Measurements from ENCODE around the gene HELZ. TPM values are rescaled to one million over a fixed set of nuclear protein-coding genes. Genes with fewer than 3 reads are reported as not detected.

The HELZ gene
- total and polyA plus RNA-seq, 2 donors (not counting 1 experiment from before 2014, with no cell fraction given) = 10.4 to 97.8 TPM

GRCh38 chr17:67032985-67033384 is 212.0 kb downstream of the HELZ start:
- H3K4me2 ChIP-seq (replicated peaks; ENCODE audit: low read depth, low read length, poor library complexity, severe bottlenecking) = no peak overlapping the region
- CTCF ChIA-PET = no interaction called here
- Mint-ChIP-seq H3K27me3 (peaks cover 11% of the 10 kb centered on the region), H3K4me1 (no peaks in the 10 kb centered on the region), H3K27ac (no peak overlapping the region), H3K4me3 (no peak overlapping the region), H3K9me3 (ENCODE audit: insufficient read depth) (no peaks in the 10 kb centered on the region)
- no peaks in the 10 kb centered on the region for H3K79me2 ChIP-seq (ENCODE audit: control insufficient read depth, insufficient read depth, low read length)
- H3K27ac ChIP-seq (ENCODE audit: low read length in 2 of 2) = no peak overlapping the region
- H2AFZ ChIP-seq (ENCODE audit: insufficient read depth, low read depth, low read length, poor library complexity, severe bottlenecking) = no peak overlapping the region
- no peak for ATAC-seq (ENCODE audit: low read depth)
- no peaks in the 10 kb centered on the region for H3K9me3 ChIP-seq (ENCODE audit: control extremely low read depth in 1 of 3, control insufficient read depth in 2 of 3, insufficient read depth in 1 of 3, low read length in 2 of 3)
- POLR2A ChIA-PET = no interaction called here
- no peaks in the 10 kb centered on the region for H3K4me1 ChIP-seq (ENCODE audit: control insufficient read depth in 2 of 2, insufficient read depth in 2 of 2, low read length in 2 of 2)
- no peaks in the 10 kb centered on the region for H3K36me3 ChIP-seq (replicated peaks in 1 of 2; ENCODE audit: control extremely low read depth in 1 of 2, control insufficient read depth in 1 of 2, extremely low read depth in 1 of 2, insufficient read depth in 2 of 2, low read length in 1 of 2)
- H3K9ac ChIP-seq (ENCODE audit: low read length) = no peak overlapping the region
- TF ChIP-seq CTCF (IDR thresholded peaks at IDR 0.05) (no peak), EZH2 (IDR thresholded peaks at IDR 0.05; ENCODE audit: borderline replicate concordance, insufficient read depth, low read depth, low read length, poor library complexity, severe bottlenecking) (no peak)
- intact Hi-C loops (cut with micrococcal nuclease) = no loop called here
- no peaks in the 10 kb centered on the region for H4K20me1 ChIP-seq (ENCODE audit: control insufficient read depth, insufficient read depth, low read length, poor library complexity, severe bottlenecking)
- no peaks in the 10 kb centered on the region for H3K27me3 ChIP-seq (replicated peaks in 1 of 4; ENCODE audit: control extremely low read depth in 1 of 4, control insufficient read depth in 3 of 4, insufficient read depth in 4 of 4, low read length in 3 of 4)
- no CpG with 5 or more reads among the region's 13 CpGs for WGBS (ENCODE audit: insufficient coverage)
- no peak overlapping the region for H3K4me3 ChIP-seq (ENCODE audit: control extremely low read depth in 1 of 5, extremely low read depth in 1 of 5, insufficient read depth in 1 of 5, low read depth in 2 of 5, low read length in 4 of 5)
- no peak for DNase-seq

- Histone ChIP-seq H3K4me3 (ENCODE audit: control extremely low read depth in 1 of 5, extremely low read depth in 1 of 5, insufficient read depth in 1 of 5, low read depth in 2 of 5, low read length in 4 of 5) (no peak overlapping the region), H2AFZ (ENCODE audit: insufficient read depth, low read depth, low read length, poor library complexity, severe bottlenecking) (no peak overlapping the region), H3K9me3 (ENCODE audit: control extremely low read depth in 1 of 3, control insufficient read depth in 2 of 3, insufficient read depth in 1 of 3, low read length in 2 of 3) (no peaks in the 10 kb centered on the region), H3K27ac (ENCODE audit: low read length in 2 of 2) (no peak overlapping the region), H3K9ac (ENCODE audit: low read length) (no peak overlapping the region), H3K4me1 (ENCODE audit: control insufficient read depth in 2 of 2, insufficient read depth in 2 of 2, low read length in 2 of 2) (no peaks in the 10 kb centered on the region), H3K36me3 (replicated peaks in 1 of 2; ENCODE audit: control extremely low read depth in 1 of 2, control insufficient read depth in 1 of 2, extremely low read depth in 1 of 2, insufficient read depth in 2 of 2, low read length in 1 of 2) (no peaks in the 10 kb centered on the region), H3K27me3 (replicated peaks in 1 of 4; ENCODE audit: control extremely low read depth in 1 of 4, control insufficient read depth in 3 of 4, insufficient read depth in 4 of 4, low read length in 3 of 4) (no peaks in the 10 kb centered on the region), H4K20me1 (ENCODE audit: control insufficient read depth, insufficient read depth, low read length, poor library complexity, severe bottlenecking) (no peaks in the 10 kb centered on the region), H3K79me2 (ENCODE audit: control insufficient read depth, insufficient read depth, low read length) (no peaks in the 10 kb centered on the region), H3K4me2 (replicated peaks; ENCODE audit: low read depth, low read length, poor library complexity, severe bottlenecking) (no peak overlapping the region)
- Mint-ChIP-seq H3K4me3 (no peak overlapping the region), H3K9me3 (ENCODE audit: insufficient read depth) (no peaks in the 10 kb centered on the region), H3K27me3 (peaks cover 9% of the 10 kb centered on the region), H3K4me1 (no peaks in the 10 kb centered on the region), H3K27ac (no peak overlapping the region)
- POLR2A ChIA-PET = no interaction called here
- ATAC-seq (ENCODE audit: low read depth) (no peak), DNase-seq (no peak)
- intact Hi-C loops (cut with micrococcal nuclease) = no loop called here
- CTCF ChIA-PET = no interaction called here
- 93% methylated on average over 14 of the region's 14 CpGs for WGBS (ENCODE audit: insufficient coverage)
- no peak for TF ChIP-seq CTCF (IDR thresholded peaks at IDR 0.05)
These were observed 212.6 kb downstream of the HELZ start for GRCh38 chr17:67032382-67032781.

Data from B cell (primary cell).